ENCODE measurements around the gene SLC35G2. TPM values are rescaled to one million over a fixed set of nuclear protein-coding genes. Genes with fewer than 3 reads are reported as not detected.

SLC35G2 gene
- polyA plus RNA-seq, 2 of the 4 experiments (the other 2 are of a cell fraction): 17.2 to 34.8 TPM

DNA sequence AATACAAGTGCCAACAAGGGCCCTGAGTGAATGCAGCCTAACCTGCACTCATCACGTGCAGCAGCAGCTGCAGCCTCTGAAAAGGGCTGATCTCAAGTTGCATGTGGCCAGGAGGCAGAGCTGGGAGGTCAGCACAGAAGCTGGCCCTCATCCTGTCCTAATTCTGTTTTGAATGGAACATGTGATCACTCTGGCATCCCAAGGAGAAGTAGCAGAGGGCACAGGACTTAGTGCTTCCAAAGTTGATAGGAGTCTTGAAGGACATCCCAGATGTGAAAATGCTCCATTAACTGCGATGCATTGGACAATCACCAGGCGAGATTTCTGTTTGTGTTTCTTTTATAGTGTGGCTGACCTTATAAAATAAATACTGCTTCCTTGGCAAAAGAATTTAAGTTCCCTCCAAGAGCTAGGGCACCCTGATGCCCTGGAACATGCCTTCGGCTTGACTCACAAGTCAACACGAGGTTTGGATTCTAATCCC lies 35.2 kb upstream of the SLC35G2 start:
- TF ChIP-seq TP53 (CRISPR knock-in tag; IDR thresholded peaks at IDR 0.05) (no peak), RARB (CRISPR knock-in tag; IDR thresholded peaks at IDR 0.05) (no peak), CHD2 (IDR thresholded peaks at IDR 0.05; ENCODE audit: low read length, partially characterized antibody) (no peak), HOXB5 (CRISPR knock-in tag; IDR thresholded peaks at IDR 0.05) (no peak), CHD4 (IDR thresholded peaks at IDR 0.05; ENCODE audit: borderline replicate concordance) (no peak), RNF2 (IDR thresholded peaks at IDR 0.05; ENCODE audit: borderline replicate concordance, low read depth) (no peak), BHLHE40 (IDR thresholded peaks at IDR 0.05; ENCODE audit: low read depth, low read length) (no peak), POLR2A (IDR thresholded peaks at IDR 0.05; ENCODE audit: low read length) (no peak)
- TF ChIP-seq, protein P1, sequence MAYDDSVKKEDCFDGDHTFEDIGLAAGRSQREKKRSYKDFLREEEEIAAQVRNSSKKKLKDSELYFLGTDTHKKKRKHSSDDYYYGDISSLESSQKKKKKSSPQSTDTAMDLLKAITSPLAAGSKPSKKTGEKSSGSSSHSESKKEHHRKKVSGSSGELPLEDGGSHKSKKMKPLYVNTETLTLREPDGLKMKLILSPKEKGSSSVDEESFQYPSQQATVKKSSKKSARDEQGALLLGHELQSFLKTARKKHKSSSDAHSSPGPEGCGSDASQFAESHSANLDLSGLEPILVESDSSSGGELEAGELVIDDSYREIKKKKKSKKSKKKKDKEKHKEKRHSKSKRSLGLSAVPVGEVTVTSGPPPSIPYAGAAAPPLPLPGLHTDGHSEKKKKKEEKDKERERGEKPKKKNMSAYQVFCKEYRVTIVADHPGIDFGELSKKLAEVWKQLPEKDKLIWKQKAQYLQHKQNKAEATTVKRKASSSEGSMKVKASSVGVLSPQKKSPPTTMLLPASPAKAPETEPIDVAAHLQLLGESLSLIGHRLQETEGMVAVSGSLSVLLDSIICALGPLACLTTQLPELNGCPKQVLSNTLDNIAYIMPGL (CRISPR knock-in tag; IDR thresholded peaks at IDR 0.05; ENCODE audit: borderline replicate concordance): no peak
- TF ChIP-seq, protein P2, sequence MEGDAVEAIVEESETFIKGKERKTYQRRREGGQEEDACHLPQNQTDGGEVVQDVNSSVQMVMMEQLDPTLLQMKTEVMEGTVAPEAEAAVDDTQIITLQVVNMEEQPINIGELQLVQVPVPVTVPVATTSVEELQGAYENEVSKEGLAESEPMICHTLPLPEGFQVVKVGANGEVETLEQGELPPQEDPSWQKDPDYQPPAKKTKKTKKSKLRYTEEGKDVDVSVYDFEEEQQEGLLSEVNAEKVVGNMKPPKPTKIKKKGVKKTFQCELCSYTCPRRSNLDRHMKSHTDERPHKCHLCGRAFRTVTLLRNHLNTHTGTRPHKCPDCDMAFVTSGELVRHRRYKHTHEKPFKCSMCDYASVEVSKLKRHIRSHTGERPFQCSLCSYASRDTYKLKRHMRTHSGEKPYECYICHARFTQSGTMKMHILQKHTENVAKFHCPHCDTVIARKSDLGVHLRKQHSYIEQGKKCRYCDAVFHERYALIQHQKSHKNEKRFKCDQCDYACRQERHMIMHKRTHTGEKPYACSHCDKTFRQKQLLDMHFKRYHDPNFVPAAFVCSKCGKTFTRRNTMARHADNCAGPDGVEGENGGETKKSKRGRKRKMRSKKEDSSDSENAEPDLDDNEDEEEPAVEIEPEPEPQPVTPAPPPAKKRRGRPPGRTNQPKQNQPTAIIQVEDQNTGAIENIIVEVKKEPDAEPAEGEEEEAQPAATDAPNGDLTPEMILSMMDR (IDR thresholded peaks at IDR 0.05): no peak
- 29% methylated on average over 5 of the region's 5 CpGs for WGBS (ENCODE audit: missing lambda C conversion rate)
- H3K4me3 ChIP-seq: no peak overlapping the region
- DNase-seq (ENCODE audit: low read depth in 1 of 2, low spot score in 1 of 2) (peak in 1 of 2 experiments; percentile 34), ATAC-seq (peak in 1 of 2 experiments; percentile 39; a peak in 1 of 6 replicates), FAIRE-seq (no peak)
- no peaks in the 10 kb centered on the region for H3K9me3 ChIP-seq
- peak overlapping the region; percentile 31 to 49; a peak in 4 of 6 replicates for H3K27ac ChIP-seq
- ChIA-PET POLR2A (no interaction called here), CTCF (no interaction called here)
- peaks cover 34% of the 10 kb centered on the region for H3K4me1 ChIP-seq
- peak overlapping the region; percentile 45 for H3K4me2 ChIP-seq

DNA sequence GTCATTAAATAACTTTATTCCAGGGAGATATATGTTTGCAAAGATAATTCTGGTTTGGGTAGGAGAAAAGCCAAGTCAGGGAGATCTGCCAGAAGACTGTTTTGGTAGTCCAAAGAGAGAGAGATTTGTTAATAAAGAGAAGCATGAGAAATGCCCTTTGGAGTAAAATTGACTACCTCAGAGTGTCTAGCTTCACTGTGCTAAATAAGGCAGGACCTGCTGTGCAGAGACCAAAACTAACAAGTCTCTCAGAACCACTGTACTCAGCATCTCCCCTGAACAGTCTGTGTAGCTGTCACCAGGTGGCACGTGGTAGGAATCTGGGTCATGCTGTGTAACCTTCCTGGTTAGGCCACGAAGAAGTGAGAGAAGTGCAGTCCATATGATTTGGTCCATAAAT lies 31.6 kb upstream of the SLC35G2 start:
- H3K9me3 ChIP-seq: no peaks in the 10 kb centered on the region
- no peak for TF ChIP-seq PHF8 (IDR thresholded peaks at IDR 0.05; ENCODE audit: borderline replicate concordance, low read depth)
- FAIRE-seq (no peak), ATAC-seq (peak in 1 of 2 experiments; percentile 41; a peak in 2 of 6 replicates), DNase-seq (ENCODE audit: low read depth in 1 of 2, low spot score in 1 of 2) (no peak)
- peak overlapping the region; percentile 82 to 90 for H3K27ac ChIP-seq
- 80% methylated on average over 2 of the region's 2 CpGs for WGBS (ENCODE audit: missing lambda C conversion rate)
- H3K4me3 ChIP-seq: no peak overlapping the region
- CTCF ChIA-PET: interaction anchor here (1.0 to 2.1 kb wide), 3 partner anchors 16 to 35 kb away, joined by 3 to 7 read pairs (median 3); partner anchors contain the start of gene STAG1
- H3K4me2 ChIP-seq: peak overlapping the region; percentile 62
- POLR2A ChIA-PET: interaction anchor here (1.4 kb wide), 1 partner anchor 35 kb away, joined by 8 read pairs; the partner anchor contains the start of gene STAG1
- H3K4me1 ChIP-seq: peaks cover 30% of the 10 kb centered on the region

DNA sequence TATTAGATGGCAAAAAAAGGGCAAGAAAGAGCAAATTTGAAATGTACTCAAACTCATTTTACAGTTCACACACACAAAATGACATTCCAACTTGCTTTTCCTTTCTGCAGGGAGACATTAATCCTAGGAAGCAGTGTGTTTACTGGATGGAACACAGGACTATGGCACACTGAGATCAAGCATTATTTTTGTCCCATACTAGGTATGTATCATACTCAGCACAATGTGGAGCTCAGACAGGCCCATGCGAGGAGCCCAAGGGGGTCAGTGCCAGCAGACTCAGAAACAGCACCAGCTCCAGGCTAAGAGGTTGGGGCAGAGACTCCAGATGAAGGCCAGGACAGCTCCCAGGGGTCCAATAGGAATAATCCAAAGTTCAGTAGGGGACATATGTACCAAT lies 30.8 kb upstream of the SLC35G2 start:
- WGBS (ENCODE audit: missing lambda C conversion rate): 100% methylated on average over 1 of the region's 1 CpG
- no peak for FAIRE-seq
- TF ChIP-seq NR3C1 (IDR thresholded peaks at IDR 0.05) (no peak), MAFK (IDR thresholded peaks at IDR 0.05; ENCODE audit: partially characterized antibody) (no peak), HOXA7 (CRISPR knock-in tag; IDR thresholded peaks at IDR 0.05) (no peak), ZNF302 (CRISPR knock-in tag; IDR thresholded peaks at IDR 0.05) (no peak), SMC3 (IDR thresholded peaks at IDR 0.05) (no peak), HOXB13 (CRISPR knock-in tag; IDR thresholded peaks at IDR 0.05; ENCODE audit: low read depth) (no peak), TFCP2L1 (CRISPR knock-in tag; IDR thresholded peaks at IDR 0.05) (no peak), RCOR1 (IDR thresholded peaks at IDR 0.05; ENCODE audit: low read depth, low read length) (no peak), EHF (CRISPR knock-in tag; IDR thresholded peaks at IDR 0.05) (no peak)
- TF ChIP-seq, protein P3, sequence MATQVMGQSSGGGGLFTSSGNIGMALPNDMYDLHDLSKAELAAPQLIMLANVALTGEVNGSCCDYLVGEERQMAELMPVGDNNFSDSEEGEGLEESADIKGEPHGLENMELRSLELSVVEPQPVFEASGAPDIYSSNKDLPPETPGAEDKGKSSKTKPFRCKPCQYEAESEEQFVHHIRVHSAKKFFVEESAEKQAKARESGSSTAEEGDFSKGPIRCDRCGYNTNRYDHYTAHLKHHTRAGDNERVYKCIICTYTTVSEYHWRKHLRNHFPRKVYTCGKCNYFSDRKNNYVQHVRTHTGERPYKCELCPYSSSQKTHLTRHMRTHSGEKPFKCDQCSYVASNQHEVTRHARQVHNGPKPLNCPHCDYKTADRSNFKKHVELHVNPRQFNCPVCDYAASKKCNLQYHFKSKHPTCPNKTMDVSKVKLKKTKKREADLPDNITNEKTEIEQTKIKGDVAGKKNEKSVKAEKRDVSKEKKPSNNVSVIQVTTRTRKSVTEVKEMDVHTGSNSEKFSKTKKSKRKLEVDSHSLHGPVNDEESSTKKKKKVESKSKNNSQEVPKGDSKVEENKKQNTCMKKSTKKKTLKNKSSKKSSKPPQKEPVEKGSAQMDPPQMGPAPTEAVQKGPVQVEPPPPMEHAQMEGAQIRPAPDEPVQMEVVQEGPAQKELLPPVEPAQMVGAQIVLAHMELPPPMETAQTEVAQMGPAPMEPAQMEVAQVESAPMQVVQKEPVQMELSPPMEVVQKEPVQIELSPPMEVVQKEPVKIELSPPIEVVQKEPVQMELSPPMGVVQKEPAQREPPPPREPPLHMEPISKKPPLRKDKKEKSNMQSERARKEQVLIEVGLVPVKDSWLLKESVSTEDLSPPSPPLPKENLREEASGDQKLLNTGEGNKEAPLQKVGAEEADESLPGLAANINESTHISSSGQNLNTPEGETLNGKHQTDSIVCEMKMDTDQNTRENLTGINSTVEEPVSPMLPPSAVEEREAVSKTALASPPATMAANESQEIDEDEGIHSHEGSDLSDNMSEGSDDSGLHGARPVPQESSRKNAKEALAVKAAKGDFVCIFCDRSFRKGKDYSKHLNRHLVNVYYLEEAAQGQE (IDR thresholded peaks at IDR 0.05): no peak
- TF ChIP-seq, protein P4, sequence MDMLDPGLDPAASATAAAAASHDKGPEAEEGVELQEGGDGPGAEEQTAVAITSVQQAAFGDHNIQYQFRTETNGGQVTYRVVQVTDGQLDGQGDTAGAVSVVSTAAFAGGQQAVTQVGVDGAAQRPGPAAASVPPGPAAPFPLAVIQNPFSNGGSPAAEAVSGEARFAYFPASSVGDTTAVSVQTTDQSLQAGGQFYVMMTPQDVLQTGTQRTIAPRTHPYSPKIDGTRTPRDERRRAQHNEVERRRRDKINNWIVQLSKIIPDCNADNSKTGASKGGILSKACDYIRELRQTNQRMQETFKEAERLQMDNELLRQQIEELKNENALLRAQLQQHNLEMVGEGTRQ (IDR thresholded peaks at IDR 0.05): no peak
- TF ChIP-seq, protein P5, sequence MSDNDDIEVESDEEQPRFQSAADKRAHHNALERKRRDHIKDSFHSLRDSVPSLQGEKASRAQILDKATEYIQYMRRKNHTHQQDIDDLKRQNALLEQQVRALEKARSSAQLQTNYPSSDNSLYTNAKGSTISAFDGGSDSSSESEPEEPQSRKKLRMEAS (IDR thresholded peaks at IDR 0.05): no peak
- TF ChIP-seq, protein P6, sequence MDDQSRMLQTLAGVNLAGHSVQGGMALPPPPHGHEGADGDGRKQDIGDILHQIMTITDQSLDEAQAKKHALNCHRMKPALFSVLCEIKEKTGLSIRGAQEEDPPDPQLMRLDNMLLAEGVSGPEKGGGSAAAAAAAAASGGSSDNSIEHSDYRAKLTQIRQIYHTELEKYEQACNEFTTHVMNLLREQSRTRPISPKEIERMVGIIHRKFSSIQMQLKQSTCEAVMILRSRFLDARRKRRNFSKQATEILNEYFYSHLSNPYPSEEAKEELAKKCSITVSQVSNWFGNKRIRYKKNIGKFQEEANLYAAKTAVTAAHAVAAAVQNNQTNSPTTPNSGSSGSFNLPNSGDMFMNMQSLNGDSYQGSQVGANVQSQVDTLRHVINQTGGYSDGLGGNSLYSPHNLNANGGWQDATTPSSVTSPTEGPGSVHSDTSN (IDR thresholded peaks at IDR 0.05): no peak

More for the DNA sequence above, 30.8 kb upstream of the SLC35G2 start:
- CTCF ChIA-PET: interaction anchor here (2.1 kb wide), 1 partner anchor 36 kb away, joined by 7 read pairs; the partner anchor contains the start of gene STAG1
- Histone ChIP-seq H3K4me1 (peaks cover 30% of the 10 kb centered on the region), H3K9me3 (no peaks in the 10 kb centered on the region), H3K4me3 (no peak overlapping the region), H3K27ac (peak overlapping the region; percentile 70 to 82; a peak in 5 of 6 replicates), H3K4me2 (no peak overlapping the region)
- POLR2A ChIA-PET: interaction anchor here (1.9 kb wide), 1 partner anchor 36 kb away, joined by 4 read pairs; the partner anchor contains the start of gene STAG1
- DNase-seq (ENCODE audit: low read depth in 1 of 2, low spot score in 1 of 2): no peak
- no peak for ATAC-seq
